ENCODE results near the gene PARD3. TPM values are rescaled to one million over a fixed set of nuclear protein-coding genes. Genes with fewer than 3 reads are reported as not detected.
A peak's percentile ranks its signal among the peaks of the same experiment; 100 is the strongest.
"Not testable (repeated sequence)": the region's sequence is repeated elsewhere in the genome, so short reads cannot be mapped to it uniquely, and the experiment has no call there.

The PARD3 gene
- 24.3 and 29.1 TPM in 2 replicates for total RNA-seq (2014; rRNA removed; shearing (Covaris generic))

GRCh38 chr10:34815185-34816084, at the start of gene PARD3:
Gene PARD3 (minus strand): TSS chr10:34815296. CDS start chr10:34814995, 301 bp downstream.
- peak; percentile 53 for DNase-seq (ENCODE audit: low spot score)

GRCh38 chr10:34864149-34865067, 49.3 kb upstream of the PARD3 start:
- no peak for DNase-seq (ENCODE audit: low spot score)

GRCh38 chr10:34862892-34863291, 47.8 kb upstream of the PARD3 start:
- DNase-seq (ENCODE audit: low spot score) = no peak

- DNase-seq (ENCODE audit: low spot score) = no peak
Measured at GRCh38 chr10:34861293-34862021, 46.4 kb upstream of the PARD3 start.

GRCh38 chr10:34859170-34859569, 44.1 kb upstream of the PARD3 start:
- DNase-seq (ENCODE audit: low spot score) = no peak

- no peak for DNase-seq (ENCODE audit: low spot score)
Measured at GRCh38 chr10:34858003-34858402, 42.9 kb upstream of the PARD3 start.

GRCh38 chr10:34854147-34854601, 39.1 kb upstream of the PARD3 start:
- DNase-seq (ENCODE audit: low spot score) = no peak

- no peak for DNase-seq (ENCODE audit: low spot score)
Measured at GRCh38 chr10:34853357-34853756, 38.3 kb upstream of the PARD3 start.

- no peak for DNase-seq (ENCODE audit: low spot score)
Measured at GRCh38 chr10:34850558-34850957, 35.5 kb upstream of the PARD3 start.

GRCh38 chr10:34850036-34850435, 34.9 kb upstream of the PARD3 start:
- DNase-seq (ENCODE audit: low spot score) = no peak

- DNase-seq (ENCODE audit: low spot score) = no peak
Measured at GRCh38 chr10:34845070-34845469, 30.0 kb upstream of the PARD3 start.

GRCh38 chr10:34844448-34844847, 29.4 kb upstream of the PARD3 start:
- no peak for DNase-seq (ENCODE audit: low spot score)

- not testable (repeated sequence) for DNase-seq (ENCODE audit: low spot score)
Measured at GRCh38 chr10:34843470-34843869, 28.4 kb upstream of the PARD3 start.

GRCh38 chr10:34838366-34838900, 23.3 kb upstream of the PARD3 start:
- DNase-seq (ENCODE audit: low spot score) = no peak

GRCh38 chr10:34835908-34836508, 20.9 kb upstream of the PARD3 start:
- DNase-seq (ENCODE audit: low spot score) = no peak

- no peak for DNase-seq (ENCODE audit: low spot score)
Measured at GRCh38 chr10:34834274-34834673, 19.2 kb upstream of the PARD3 start.

- no peak for DNase-seq (ENCODE audit: low spot score)
Measured at GRCh38 chr10:34830217-34830822, 15.2 kb upstream of the PARD3 start.

GRCh38 chr10:34826857-34827766, 12.0 kb upstream of the PARD3 start:
- no peak for DNase-seq (ENCODE audit: low spot score)

GRCh38 chr10:34826221-34826620, 11.1 kb upstream of the PARD3 start:
- DNase-seq (ENCODE audit: low spot score) = no peak

All from HT-29 (cell line).